ENCODE data around the gene ZBTB11.
"Not testable (repeated sequence)": the region's sequence is repeated elsewhere in the genome, so short reads cannot be mapped to it uniquely, and the experiment has no call there.

The ZBTB11 gene

DNA sequence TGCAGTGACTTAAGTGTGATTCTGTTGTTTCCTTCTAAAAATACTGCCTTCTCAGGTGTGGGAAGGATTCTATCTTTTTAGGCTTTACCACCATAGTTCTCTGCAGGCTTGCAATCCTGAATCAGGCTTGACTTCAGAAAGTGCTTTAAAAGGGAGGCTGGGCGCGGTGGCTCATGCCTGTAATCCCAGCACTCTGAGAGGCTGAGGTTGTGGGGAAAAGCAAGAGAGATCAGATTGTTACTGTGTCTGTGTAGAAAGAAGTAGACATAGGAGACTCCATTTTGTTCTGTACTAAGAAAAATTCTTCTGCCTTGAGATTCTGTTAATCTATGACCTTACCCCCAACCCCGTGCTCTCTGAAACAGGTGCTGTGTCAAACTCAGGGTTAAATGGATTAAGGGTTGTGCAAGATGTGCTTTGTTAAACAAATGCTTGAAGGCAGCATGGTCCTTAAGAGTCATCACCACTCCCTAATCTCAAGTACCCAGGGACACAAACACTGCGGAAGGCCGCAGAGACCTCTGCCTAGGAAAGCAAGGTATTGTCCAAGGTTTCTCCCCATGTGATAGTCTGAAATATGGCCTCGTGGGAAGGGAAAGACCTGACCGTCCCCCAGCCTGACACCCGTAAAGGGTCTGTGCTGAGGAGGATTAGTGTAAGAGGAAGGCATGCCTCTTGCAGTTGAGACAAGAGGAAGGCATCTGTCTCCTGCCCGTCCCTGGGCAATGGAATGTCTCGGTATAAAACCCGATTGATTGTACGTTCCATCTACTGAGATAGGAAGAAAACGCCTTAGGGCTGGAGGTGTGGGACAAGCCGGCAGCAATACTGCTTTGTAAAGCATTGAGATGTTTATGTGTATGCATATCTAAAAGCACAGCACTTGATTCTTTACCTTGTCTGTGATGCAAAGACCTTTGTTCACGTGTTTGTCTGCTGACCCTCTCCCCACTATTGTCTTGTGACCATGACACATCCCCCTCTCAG is 15.0 kb upstream of the ZBTB11 start:
- DNase-seq = not testable (repeated sequence)

DNA sequence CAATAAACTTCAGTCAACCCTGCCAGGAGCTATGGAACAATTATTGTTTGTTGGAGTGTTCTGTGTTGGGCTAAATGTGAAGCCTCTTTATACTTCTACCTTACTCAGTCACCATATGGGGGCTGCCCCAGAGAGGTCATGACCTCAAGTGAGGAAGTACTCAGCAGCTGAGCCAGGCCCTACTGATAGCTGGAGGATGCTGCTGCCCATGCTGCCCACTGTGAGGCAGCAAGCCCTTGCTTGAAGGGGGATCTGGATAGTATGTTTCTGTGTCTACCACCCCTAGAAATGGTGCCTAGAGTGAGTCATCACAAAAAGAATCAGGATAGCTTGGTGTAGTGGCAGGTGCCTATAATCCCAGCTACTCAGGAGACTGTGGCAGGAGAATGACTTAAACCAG is 14.0 kb upstream of the ZBTB11 start:
- no peak for DNase-seq

DNA sequence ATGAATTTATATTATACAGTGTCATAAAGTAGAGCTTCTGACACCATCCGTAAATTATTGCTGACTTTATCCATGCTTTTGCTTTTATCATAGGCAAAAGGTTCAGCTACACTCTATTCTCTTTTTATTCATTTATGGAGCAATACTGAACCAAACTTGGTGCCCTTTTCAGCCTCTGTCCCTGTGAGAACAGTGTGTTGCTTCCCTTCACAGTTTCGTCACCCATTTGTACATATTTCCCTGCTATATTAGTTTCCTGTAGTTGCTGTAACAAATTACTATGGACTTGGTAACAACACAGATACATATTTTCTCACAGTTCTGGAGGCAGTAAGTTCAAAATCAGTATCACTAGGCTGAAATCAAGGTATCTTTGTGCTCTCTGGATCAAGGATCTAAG is 12.4 kb upstream of the ZBTB11 start:
- DNase-seq = no peak

DNA sequence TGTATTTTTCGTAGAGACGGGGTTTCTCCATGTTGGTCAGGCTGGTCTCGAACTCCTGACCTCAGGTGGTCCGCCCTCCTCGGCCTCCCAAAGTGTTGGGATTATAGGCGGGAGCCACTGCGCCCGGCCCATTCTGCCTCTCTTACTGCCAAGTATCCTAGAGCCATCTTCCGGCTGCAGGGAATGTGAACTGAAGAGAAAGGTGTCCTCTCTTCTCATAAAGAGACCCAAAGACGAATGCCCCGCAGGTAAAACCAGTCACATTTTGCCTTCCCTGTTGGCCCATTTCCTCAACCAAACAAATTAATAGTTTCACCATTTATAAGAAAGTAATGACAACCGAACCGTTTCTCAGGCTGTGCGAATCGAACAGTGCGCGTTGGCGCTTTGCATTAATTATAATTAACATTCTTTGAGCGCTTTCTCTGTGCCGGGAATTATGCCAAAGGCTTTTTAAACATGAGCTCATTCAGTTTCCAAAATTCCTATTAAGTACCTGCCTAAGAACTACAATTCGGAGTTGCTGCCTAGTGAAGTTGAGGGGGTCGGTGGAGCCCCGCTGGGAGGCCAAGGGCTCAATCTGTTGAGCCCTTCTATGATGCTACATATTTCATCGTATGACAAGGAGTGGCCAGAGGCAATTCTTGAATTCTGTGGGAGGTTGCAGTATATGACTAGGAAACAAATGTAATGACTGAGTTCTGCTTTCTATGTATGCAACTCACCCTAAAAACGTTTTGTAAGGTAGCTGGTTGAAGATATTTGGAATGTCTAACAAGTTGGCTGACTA is 10.4 kb upstream of the ZBTB11 start:
- no peak for DNase-seq

DNA sequence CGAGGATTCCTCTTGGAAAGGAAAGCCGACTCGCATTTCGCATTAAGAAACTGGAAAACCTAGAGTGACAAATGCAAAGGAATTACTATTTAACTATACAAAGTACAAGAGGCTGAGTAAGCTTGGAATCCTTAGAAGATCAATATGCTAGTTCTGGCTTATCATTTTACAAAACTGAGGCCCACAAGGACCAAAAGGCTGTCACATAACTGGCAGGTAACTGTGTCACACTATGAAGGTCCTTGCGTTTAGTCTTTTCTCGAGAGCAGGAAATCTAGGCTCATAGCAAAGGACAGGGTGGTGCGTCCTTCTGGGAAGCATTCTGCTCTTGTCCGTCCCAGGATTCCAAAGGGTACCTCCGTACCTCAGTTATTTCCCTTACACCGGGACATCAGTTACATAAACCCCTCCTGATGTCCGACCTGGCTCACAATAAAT is 9.0 kb upstream of the ZBTB11 start:
- no peak for DNase-seq

DNA sequence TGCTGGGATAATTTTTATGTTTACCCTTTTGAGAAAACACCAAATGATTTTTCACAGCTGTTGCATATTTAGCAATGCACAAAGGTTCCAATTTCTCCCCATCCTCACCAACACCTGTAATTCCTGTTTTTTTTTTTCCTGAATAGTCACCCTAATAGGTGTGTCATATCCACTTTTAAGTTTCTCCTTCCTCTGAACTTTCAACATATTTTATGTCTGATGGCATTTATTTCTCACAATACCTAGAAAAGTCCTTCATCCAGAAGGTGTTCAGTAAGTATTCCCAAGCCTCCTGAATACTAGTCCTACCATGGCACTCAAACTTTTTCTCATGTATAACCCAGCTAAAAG is 8.1 kb upstream of the ZBTB11 start:
- DNase-seq = no peak

DNA sequence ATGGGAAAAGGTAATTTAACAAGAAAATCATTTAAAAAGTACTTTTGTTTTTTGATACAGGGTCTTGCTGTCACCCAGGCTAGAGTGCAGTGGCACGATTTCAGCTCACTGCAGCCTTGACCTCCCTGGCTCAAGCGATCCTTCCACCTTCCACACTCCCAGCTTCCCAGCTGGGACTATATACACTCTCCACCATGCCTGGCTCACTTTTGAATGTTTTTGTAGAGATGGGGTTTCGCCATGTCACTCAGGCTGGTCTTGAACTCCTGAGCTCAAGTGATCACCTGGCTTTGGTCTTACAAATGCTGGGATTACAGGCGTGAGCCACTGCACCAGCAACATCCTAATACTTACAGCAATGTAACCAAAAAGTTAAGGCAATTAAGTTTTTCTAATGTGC is 3.5 kb upstream of the ZBTB11 start:
- DNase-seq = no peak

DNA sequence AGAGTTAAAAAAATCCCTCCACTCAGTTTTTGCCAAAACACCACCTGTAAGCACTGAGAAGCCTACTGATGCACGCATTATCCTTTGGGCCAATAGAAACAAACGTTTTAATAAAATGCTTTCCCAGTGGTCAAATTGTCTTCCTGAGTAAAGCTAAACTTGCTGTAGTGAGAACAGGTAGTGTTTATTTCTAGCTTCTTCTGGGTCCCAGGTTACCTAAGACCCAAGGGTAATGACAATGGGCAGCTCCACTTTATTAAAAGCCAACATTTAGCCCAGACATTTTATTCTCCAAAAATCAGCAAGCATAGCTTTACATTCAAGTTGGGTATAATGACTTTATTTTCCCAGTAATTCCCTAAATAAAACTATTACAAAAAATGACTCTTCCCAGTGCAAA is 1.9 kb upstream of the ZBTB11 start:
- not testable (repeated sequence) for DNase-seq

DNA sequence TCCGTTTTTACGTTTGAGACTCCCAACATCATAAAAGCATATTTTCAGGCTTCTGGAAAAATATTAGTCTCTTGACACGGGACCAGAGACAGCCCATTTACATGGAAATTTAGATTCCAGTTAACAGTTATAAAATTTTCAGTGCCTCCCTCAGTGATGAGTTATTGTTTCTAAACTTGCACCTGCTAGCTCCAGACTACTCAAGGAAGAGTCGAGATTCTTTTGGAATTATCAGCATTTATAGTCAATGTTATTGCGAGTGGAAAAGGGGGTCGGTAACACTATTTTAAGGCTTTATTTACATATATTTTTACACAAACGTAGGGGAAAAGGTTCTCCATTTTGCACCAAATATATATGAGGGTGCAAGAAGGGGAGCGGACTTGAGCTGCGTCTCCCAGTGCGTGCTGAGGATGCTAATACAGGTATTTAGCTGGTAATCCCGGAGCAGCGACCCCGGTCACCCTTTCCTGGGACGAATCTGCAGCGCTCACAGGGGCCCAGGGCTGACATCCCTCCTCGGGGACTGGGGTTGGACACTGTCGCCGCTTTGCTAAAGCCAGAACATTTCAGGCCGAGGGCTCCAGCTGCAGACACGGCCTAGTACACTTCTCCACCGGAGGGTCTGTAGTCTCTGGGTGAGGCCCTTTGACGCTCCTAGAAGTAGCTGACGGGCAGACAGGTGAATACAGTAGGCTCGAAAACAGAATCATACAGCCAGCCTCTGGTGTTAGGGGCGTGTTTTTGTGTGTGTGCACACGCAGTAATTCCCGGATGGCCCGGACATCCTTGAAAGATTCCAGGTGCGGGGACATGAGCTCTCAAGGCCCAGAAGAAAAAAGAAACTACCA is 729 bp upstream of the ZBTB11 start:
- no peak for DNase-seq

DNA sequence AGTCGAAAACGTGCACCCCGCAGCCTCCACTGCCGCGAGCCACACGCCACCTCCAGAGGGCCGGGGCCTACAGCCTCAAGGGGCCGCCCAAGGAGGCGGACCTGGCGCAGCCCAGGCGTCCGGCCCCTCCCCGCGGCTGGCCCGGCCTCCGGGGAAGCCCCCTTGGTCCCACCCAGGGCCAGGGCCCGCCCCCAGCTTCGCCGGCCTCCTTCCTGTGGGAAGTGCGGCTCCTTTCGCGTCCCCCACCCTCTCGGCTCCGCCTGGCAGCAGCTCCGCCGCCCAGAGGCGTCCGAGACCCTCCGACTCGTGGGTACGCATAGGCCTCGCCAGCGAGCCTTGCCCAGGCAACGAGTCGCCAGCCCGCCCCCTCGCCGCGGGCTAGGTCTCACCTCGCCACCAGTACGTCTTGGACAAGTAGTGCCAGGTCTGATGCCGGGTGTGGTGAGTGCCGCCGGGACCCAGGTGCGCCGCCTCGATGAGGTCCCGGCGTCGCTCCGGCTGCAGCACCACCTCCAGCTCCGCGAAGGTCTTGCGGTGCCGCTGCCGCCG is 642 bp downstream of the ZBTB11 start:
- peak; percentile 96 for DNase-seq

DNA sequence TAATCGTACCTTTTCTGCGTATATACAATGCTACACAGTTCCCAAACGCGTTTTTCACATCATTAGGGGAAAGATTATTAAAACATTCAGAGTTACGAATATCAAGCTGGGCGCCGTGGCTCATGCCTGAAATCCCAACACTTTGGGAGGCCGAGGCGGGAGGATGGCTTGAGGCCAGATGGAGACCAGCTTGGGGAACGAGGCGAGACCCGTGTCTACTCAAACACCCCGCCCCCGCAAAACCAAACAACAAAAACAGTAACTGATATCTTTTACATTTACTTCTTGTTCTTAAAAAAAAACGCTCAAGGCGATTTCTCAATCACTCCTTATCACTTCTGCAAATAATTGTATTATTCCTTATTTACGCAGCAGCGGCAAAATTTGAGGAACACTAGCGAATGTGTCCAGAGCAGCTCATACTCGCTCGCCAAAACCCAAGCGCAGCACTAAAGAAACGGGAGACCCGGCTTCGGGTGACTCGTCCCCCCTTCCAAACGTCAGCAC is 1.2 kb downstream of the ZBTB11 start:
- no peak for DNase-seq

DNA sequence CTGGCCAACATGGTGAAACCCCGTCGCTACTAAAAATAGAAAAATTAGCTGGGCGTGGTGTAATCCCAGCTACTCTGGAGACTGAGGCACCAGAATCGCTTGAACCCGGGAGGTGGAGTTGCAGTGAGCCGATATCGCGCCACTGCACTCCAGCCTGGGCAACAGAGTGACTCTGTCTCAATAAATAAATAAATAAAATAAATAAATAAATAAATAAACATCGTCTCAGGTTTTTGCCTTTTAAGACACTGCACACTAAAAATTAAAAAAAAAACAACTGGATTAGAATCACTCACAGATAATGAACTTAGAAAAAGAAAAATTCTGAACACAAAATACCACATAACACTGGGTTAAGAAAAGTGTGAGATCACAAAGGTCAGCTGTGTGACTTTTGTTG is 2.4 kb downstream of the ZBTB11 start:
- no peak for DNase-seq

DNA sequence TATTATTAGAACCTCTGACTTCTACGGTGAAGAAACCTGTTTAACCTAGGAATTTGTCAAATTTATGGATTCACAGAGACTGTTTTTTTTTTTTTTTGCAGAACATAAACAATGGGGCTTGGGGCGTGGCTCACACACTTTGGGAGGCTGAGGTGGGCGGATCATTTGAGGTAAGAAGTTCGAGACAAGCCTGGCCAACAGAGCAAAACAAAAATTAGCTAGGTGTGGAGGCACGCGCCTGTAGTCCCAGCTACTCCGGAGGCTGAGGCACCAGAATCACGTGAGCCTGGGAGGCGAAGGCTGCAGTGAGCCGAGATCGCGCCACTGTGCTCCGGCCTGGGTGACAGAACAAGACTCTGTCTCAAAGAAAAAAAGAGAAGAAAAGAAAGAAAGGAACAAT is 3.0 kb downstream of the ZBTB11 start:
- no peak for DNase-seq

DNA sequence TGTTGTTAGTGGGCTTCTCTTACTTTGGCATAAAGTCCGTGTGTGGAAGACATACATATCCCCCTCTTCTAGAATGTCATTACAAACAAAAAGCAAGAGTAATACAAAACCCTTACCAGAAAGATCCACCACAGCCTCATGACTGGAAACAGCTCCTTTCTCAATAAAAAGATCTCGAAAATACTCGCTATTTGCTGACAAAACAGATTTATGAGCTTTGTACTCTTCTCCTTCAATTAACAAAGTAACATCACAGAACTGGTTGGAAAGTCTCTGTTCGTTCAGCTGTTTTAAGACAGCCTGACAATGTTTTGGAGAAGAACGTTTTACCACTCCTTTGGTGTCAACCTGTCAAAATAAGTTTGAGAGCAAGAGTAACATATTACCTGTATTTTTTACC is 5.9 kb downstream of the ZBTB11 start:
- no peak for DNase-seq

DNA sequence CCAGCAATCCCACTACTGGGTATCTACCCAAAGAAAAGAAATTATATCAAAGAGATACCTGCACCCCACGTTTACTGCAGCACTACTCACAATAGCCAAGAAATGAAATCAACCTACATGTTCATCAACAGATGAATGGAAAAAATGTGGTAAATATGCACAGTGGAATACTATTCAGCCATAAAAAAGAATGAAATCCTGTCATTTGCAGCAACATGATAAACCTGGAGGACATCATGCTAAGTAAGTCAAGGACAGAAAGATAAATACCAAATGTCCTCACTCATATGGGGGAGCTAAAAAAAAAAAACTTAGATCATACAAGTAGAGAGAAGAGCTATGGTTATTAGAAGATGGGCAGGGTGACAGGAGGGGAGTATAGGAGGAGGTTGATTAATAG is 9.1 kb downstream of the ZBTB11 start:
- DNase-seq = no peak

DNA sequence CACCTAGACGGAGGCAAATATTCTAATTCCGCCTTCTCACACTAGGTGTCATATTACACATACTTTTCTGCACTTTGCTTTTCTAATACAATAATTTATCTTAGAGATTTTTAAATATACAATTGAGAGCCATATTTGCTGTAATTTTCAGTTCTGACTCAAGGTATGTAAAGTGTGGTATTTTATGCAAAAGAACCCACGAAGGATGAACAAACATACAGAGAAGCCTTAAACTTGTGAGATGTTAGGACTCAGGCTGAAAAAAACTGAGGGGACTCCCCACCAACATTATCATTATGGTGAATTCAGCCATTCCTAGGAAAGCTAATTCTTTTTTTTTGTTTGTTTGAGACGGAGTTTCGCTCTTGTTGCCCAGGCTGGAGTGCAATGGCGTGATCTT is 9.6 kb downstream of the ZBTB11 start:
- DNase-seq = no peak

DNA sequence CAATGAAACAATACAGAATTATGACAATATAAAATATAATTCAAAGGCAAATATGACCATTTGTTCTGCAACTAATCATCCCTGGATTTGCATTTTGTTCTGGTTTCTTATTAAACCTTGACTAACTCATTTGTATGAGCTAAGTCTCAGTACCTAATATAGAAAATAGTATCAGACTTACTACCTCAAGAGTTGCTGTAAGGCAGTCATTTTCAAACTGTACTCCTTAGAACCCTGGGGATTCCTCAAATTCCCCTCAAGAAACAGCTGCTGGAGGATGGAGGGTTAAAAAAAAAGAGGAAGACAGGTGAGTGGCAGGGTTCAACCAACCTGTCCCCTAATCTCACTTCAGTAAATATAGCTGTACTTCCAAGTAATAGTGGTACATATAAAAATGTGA is 11.1 kb downstream of the ZBTB11 start:
- DNase-seq = no peak

DNA sequence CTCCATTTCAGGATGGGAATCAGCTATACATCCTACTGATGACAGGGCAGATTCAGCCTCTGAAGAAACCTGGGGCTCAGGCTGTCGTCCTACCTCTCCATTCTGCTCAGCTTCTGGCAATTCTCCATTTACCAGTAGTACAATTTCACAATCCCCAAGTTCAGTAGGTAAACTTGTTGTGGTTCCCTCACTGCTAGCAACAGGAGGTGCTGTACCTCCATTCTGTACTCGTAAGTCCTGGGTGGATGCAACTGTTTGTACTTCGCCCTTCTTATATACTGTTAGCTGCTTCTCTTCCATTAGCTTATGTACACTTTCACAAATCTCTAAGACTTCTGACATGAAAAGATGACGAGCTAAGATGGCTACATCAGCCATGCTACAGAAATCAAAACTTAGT is 11.6 kb downstream of the ZBTB11 start:
- no peak for DNase-seq

DNA sequence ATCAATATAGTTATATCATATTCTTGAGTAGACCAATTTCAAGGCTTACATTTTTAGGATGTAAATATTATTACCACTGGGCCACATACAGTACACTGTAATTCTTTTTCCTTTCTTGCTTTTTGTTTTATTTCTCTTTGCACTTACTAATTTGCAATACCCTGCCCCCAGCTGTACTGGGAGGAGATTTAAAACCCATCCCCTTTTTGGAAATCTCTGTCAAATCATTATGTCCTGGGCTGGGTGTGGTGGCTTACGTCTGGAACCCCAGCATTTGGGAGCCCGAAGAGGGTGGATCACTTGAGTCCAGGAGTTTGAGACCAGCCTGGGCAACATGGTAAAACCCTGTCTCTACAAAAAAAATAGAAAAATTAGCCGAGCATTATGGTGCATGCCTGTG is 16.2 kb downstream of the ZBTB11 start:
- no peak for DNase-seq

DNA sequence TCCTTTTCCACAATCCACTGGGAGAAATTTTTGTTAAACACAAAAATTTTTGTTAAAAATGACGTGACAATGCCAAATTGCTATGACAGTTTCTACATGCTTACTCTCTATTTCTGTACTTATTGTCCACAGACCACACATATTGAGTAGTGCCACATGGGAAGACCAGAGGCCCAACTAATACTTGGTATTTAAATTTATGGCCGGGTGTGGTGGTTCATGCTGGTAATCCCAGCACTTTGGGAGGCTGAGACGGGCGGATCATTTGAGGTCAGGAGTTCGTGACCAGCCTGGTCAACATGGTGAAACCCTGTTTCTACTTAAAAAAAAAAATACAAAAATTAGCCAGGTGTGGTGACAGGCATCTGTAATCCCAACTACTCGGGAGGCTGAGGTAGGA is 20.3 kb downstream of the ZBTB11 start:
- no peak for DNase-seq

DNA sequence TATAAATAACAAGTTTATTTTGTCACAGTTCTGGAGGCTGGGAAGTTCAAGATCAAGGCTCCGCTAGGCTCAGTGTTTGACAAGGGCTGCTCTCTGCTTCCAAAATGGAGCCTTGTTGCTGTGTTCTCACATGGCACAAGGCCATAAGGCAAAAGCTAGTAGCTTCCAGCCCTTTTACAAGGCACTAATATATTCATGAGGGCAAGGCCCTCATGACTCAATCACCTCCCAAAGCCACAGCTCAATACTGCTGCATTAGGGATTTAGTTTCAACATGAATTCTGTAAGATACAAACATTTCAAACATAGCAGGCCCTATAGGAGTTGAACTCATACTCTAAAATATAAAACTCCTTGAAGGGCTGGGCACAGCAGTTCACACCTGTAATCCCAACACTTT is 30.2 kb downstream of the ZBTB11 start:
- no peak for DNase-seq

DNA sequence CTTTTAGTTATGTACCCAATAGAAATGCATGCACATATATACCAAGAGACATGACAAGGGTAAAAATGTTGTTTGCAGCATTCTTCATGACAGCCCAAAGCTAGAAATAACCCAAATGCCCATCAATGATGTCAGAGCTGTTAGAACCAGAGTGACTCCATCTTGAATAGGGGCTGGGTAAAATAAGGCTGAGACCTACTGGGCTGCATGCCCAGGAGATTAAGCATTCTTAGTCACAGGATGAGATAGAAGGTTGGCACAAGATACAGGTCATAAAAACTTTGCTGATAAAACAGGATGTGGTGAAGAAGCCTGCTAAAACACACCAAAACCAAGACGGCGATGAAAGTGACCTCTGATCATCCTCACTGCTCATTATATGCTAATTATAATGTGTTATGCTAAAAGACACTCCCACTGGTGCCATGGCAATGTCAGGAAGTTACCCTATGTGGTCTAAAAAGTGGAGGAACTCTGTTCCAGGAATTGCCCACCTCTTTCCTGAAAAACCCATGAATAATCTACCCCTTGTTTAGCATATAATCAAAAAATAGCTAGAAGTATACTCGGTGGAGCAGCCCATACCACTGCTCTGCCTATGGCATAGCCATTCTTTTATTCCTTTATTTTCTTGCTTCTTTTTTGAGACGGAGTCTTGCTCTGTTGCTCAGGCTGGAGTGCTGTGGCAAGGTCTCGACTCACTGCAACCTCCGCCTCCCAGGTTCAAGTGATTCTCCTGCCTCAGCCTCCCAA is 32.9 kb downstream of the ZBTB11 start:
- peak; percentile 17 to 65 for DNase-seq

All from CD4-positive, alpha-beta T cell treated with Interleukin-1 beta for 1 hour (primary cell).